RWPE1 (cell line): ENCODE data around the gene SYT7.

ENCODE experiments used
- CTCF ChIA-PET: fragments of 350-600 bp; sonication (Branson Sonifier 250); formaldehyde crosslinking; extraction: SDS; loops from one replicate; lab custom pipeline; 2021; lab: Yijun Ruan, JAX
- POLR2A ChIA-PET: fragments of 400-600 bp; formaldehyde crosslinking; extraction: SDS; loops from one replicate; lab custom pipeline; 2020; ENCODE audit warnings: antibody characterized with exemption; ENCODE audit not compliant: low non-redundant PET; lab: Yijun Ruan, JAX
- DNase-seq: peaks from one replicate; pipeline ENCODE4 v3.0.0; 2012; ENCODE audit warnings: low spot score
- H3K27ac ChIP-seq: fragments of 450-650 bp; 2 replicates; pipeline ENCODE4 v1.5.1; 2017
- CTCF ChIP-seq: fragments of 450-650 bp; conservative IDR thresholded peaks from 2 replicates; pipeline ENCODE4 v1.5.1; 2017; ENCODE audit warnings: low read depth, mild to moderate bottlenecking

Gene SYT7

GRCh38 chr11:61594907-61595257 lies 14.0 kb upstream of the SYT7 start:
- DNase-seq: no peak
- ChIA-PET POLR2A (no interaction called here), CTCF (interaction anchor here (0.6 to 0.7 kb wide), 2 partner anchors 27 to 123 kb away, joined by 4 to 7 read pairs; no protein-coding TSS in a partner anchor)
- H3K27ac ChIP-seq: peak overlapping the region; percentile 69
- TF ChIP-seq CTCF: no peak

- H3K27ac ChIP-seq: no peak overlapping the region
- POLR2A ChIA-PET: no interaction called here
- CTCF ChIA-PET: interaction anchor here (0.6 kb wide), 1 partner anchor 36 kb away, joined by 3 read pairs; no protein-coding TSS in a partner anchor
- TF ChIP-seq CTCF: no peak
- DNase-seq: no peak
These were observed 12.3 kb upstream of the SYT7 start for GRCh38 chr11:61593151-61593550.

GRCh38 chr11:61592176-61592575 lies 11.3 kb upstream of the SYT7 start:
- no peak for TF ChIP-seq CTCF
- H3K27ac ChIP-seq: no peak overlapping the region

DNA sequence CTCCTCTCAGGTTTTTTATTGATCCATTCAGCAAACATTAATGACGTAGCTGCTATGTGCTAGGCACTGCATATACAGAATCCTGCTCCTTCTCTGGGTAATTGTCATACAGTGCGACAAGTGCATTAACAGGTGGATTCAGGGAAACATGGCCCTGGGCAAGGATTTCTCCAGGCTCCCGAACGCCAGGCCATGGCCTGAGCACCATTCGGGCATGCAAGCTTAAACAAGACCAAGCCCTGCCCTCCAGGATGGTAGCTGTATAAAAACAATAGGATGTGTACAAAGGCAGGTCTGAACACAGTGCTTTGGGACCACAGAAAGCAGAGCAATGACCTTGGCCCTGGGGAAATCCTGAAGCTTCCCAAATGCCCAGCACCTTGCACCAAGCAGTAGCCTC lies 9.1 kb upstream of the SYT7 start:
- CTCF ChIA-PET: interaction anchor here (1.0 to 1.4 kb wide), 2 partner anchors 8 to 108 kb away, joined by 3 to 10 read pairs; no protein-coding TSS in a partner anchor
- TF ChIP-seq CTCF: no peak
- no peak overlapping the region for H3K27ac ChIP-seq
- no peak for DNase-seq
- POLR2A ChIA-PET: no interaction called here

More at GRCh38 chr11:61592176-61592575, 11.3 kb upstream of the SYT7 start:
- CTCF ChIA-PET: interaction anchor here (0.6 to 0.8 kb wide), 2 partner anchors 12 to 651 kb away, joined by 3 to 7 read pairs; no protein-coding TSS in a partner anchor
- no peak for DNase-seq
- POLR2A ChIA-PET: no interaction called here

GRCh38 chr11:61588728-61589191 lies 7.9 kb upstream of the SYT7 start:
- DNase-seq: no peak
- POLR2A ChIA-PET: no interaction called here
- peak overlapping the region; percentile 89 for H3K27ac ChIP-seq
- TF ChIP-seq CTCF: no peak
- CTCF ChIA-PET: interaction anchor here (0.5 to 1.9 kb wide), 6 partner anchors 14 to 144 kb away, joined by 3 to 16 read pairs (median 3); no protein-coding TSS in a partner anchor

- ChIA-PET CTCF (interaction anchor here (0.5 to 1.9 kb wide), 8 partner anchors 15 to 317 kb away, joined by 3 to 16 read pairs (median 3); no protein-coding TSS in a partner anchor), POLR2A (no interaction called here)
- peak; percentile 71 for DNase-seq
- H3K27ac ChIP-seq: peak overlapping the region; percentile 89
- TF ChIP-seq CTCF: peak; percentile 49
These were observed 7.3 kb upstream of the SYT7 start for GRCh38 chr11:61587951-61588727.
